Mucosa of descending colon (tissue), 3 donors: Measurements from ENCODE around the gene CTAGE1. TPM values are rescaled to one million over a fixed set of nuclear protein-coding genes. Genes with fewer than 3 reads are reported as not detected.
"Not testable (repeated sequence)": the region's sequence is repeated elsewhere in the genome, so short reads cannot be mapped to it uniquely, and the experiment has no call there.

ENCODE experiments used
- ATAC-seq: fragments of 200-7000 bp; cut with Tn5 transposase; one replicate; pipeline ENCODE4 v1.9.1; 2020; ENCODE audit warnings: mild to moderate bottlenecking, moderate library complexity
- DNase-seq, 3 donors: peaks; one replicate each; pipeline ENCODE4 v3.0.0-alpha.2; 2020
- H3K36me3 ChIP-seq: fragments of 200-600 bp; one replicate; pipeline ENCODE4 v1.8.0; 2021; ENCODE audit warnings: low read depth, mild to moderate bottlenecking
- H3K4me1 ChIP-seq: fragments of 200-600 bp; one replicate; pipeline ENCODE4 v1.8.0; 2021; ENCODE audit warnings: low read depth, mild to moderate bottlenecking
- H3K4me3 ChIP-seq: fragments of 200-600 bp; one replicate; pipeline ENCODE4 v1.8.0; 2021; ENCODE audit warnings: mild to moderate bottlenecking
- H3K9me3 ChIP-seq: fragments of 200-600 bp; one replicate; pipeline ENCODE4 v1.8.0; 2021; ENCODE audit warnings: mild to moderate bottlenecking
- intact Hi-C, 2 donors: fragments of 100-400 bp; cut with DNase I in 1 of 2; cut with micrococcal nuclease in 1 of 2; formaldehyde crosslinking; loops; one replicate each; pipeline versions ENCODE4 v1.11.0 to v1.11.1; 2022; cut with DNase I, micrococcal nuclease
- total RNA-seq, 3 donors: library from RNA; stranded (reverse); fragmentation: NEBNext Ultra II Directional in 2 of 3; extraction: Animal tissue kit (Norgen Biotek cat#: 25700) in 2 of 3; gene quantifications; one replicate each; pipeline versions ENCODE4 v1.2.1 to v1.2.4, GENCODE V29; 2021 to 2023
- TF ChIP-seq, protein P1 (sequence below): fragments of 200-600 bp; IDR thresholded peaks from one replicate; pipeline ENCODE4 v1.8.0; 2022; ENCODE audit warnings: antibody characterized with exemption, mild to moderate bottlenecking
- donor health status: DM: no; HTN: no; CAD: no; lungs with moderate emphysema.
- donor health status: DM: no; HTN: no; CAD: no.
- donor health status: DM: no; HTN: yes; CAD: no.

The CTAGE1 gene
- total RNA-seq, 3 donors from 2014 or later: not detected

GRCh38 chr18:22399949-22400348, 17.8 kb downstream of the CTAGE1 start:
- intact Hi-C loops: no loop called here
- no peaks in the 10 kb centered on the region for H3K4me1 ChIP-seq
- no peaks in the 10 kb centered on the region for H3K9me3 ChIP-seq
- no peaks in the 10 kb centered on the region for H3K36me3 ChIP-seq
- no peak overlapping the region for H3K4me3 ChIP-seq
- ATAC-seq (no peak), DNase-seq (no peak)
- TF ChIP-seq, protein P1, sequence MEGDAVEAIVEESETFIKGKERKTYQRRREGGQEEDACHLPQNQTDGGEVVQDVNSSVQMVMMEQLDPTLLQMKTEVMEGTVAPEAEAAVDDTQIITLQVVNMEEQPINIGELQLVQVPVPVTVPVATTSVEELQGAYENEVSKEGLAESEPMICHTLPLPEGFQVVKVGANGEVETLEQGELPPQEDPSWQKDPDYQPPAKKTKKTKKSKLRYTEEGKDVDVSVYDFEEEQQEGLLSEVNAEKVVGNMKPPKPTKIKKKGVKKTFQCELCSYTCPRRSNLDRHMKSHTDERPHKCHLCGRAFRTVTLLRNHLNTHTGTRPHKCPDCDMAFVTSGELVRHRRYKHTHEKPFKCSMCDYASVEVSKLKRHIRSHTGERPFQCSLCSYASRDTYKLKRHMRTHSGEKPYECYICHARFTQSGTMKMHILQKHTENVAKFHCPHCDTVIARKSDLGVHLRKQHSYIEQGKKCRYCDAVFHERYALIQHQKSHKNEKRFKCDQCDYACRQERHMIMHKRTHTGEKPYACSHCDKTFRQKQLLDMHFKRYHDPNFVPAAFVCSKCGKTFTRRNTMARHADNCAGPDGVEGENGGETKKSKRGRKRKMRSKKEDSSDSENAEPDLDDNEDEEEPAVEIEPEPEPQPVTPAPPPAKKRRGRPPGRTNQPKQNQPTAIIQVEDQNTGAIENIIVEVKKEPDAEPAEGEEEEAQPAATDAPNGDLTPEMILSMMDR: no peak

- ATAC-seq (no peak), DNase-seq (no peak)
- TF ChIP-seq, protein P1: no peak
- Histone ChIP-seq H3K4me3 (no peak overlapping the region), H3K36me3 (no peaks in the 10 kb centered on the region), H3K4me1 (no peaks in the 10 kb centered on the region), H3K9me3 (no peaks in the 10 kb centered on the region)
- intact Hi-C loops: no loop called here
Observed at GRCh38 chr18:22398464-22398863, 19.3 kb downstream of the CTAGE1 start.

DNA sequence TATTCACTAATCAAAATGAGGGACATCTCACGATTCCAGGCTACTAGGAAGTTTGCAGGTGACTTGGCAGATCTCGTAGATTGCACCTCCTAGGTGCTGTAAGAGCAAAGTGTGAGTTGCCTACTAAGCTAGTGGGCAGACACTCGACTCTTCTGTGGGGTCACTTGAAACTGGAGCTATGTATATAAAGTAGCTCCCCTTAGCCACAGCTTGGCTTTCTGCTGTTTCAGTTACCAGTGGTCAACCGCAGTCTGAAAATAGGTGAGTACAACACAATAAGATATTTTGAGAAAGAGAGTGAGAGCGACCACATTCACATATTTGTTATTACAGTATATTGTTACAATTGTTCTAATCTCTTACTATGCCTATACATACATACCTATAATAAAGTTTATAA, 23.3 kb downstream of the CTAGE1 start:
- Histone ChIP-seq H3K36me3 (no peaks in the 10 kb centered on the region), H3K4me3 (no peak overlapping the region), H3K4me1 (peaks cover 11% of the 10 kb centered on the region), H3K9me3 (no peaks in the 10 kb centered on the region)
- DNase-seq (no peak), ATAC-seq (no peak)
- TF ChIP-seq, protein P1: no peak
- intact Hi-C loops: no loop called here

- intact Hi-C loops, H3K36me3 ChIP-seq, ATAC-seq, H3K9me3 ChIP-seq, H3K4me3 ChIP-seq, DNase-seq: not testable (repeated sequence)
- H3K4me1 ChIP-seq: peaks cover 11% of the 10 kb centered on the region
Observed at GRCh38 chr18:22393164-22393563, 24.6 kb downstream of the CTAGE1 start.

GRCh38 chr18:22391407-22392345, 26.0 kb downstream of the CTAGE1 start:
- no peak overlapping the region for H3K4me3 ChIP-seq
- DNase-seq (peak; percentile 64 to 65 (median 65)), ATAC-seq (peak; percentile 95)
- no peaks in the 10 kb centered on the region for H3K9me3 ChIP-seq
- H3K36me3 ChIP-seq: no peaks in the 10 kb centered on the region
- H3K4me1 ChIP-seq: peaks cover 11% of the 10 kb centered on the region
- intact Hi-C loops: no loop called here
- TF ChIP-seq, protein P1: no peak

DNA sequence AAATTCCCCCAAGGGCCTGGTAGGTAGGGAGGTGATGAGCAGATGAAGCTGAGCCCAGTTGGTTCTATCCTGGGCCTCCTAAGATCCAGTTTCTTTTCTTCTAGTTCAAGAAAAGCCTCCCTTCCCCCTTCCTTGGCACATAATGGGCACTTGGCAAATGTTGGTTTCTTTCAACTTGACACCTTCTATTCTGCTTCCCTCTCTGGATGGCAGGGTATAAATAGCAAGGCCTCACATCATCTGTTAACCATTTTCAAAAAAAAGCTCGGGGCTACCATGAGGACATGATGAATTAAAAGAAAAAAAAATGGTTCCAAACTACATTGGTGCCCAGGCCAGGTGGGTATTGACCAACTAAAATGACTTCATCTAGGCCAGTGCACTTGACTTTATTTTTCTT, 29.9 kb downstream of the CTAGE1 start:
- Histone ChIP-seq H3K9me3 (no peaks in the 10 kb centered on the region), H3K4me1 (peaks cover 11% of the 10 kb centered on the region), H3K36me3 (no peaks in the 10 kb centered on the region), H3K4me3 (no peak overlapping the region)
- intact Hi-C loops: no loop called here
- TF ChIP-seq, protein P1: no peak
- DNase-seq: no peak
- no peak for ATAC-seq
